GM23338 (cell line): ENCODE data around the gene PLCD3. TPM values are rescaled to one million over a fixed set of nuclear protein-coding genes. Genes with fewer than 3 reads are reported as not detected.

ENCODE experiments used
- ATAC-seq: fragments of 200-7000 bp; cut with Tn5 transposase; 3 replicates; pipeline ENCODE4 v1.9.1; 2020
- DNase-seq: peaks from one replicate; pipeline ENCODE4 v3.0.0-alpha.2; 2015; ENCODE audit warnings: low spot score
- H2AFZ ChIP-seq: fragments of 200-600 bp; sonication (generic); 2 replicates; pipeline ENCODE4 v1.8.0; 2016; ENCODE audit warnings: antibody characterized with exemption, mild to moderate bottlenecking, moderate library complexity
- H3F3A ChIP-seq: fragments of 200-600 bp; sonication (generic); replicated peaks from 2 replicates; pipeline ENCODE4 v1.8.0; 2017; ENCODE audit warnings: antibody characterized with exemption, mixed run types, low read depth
- H3K27ac ChIP-seq: fragments of 200-600 bp; sonication (generic); 2 replicates; pipeline ENCODE4 v1.6.1; 2016; ENCODE audit warnings: low read depth
- H3K27me3 ChIP-seq: fragments of 200-600 bp; sonication (generic); 2 replicates; pipeline ENCODE4 v1.8.0; 2016; ENCODE audit warnings: mild to moderate bottlenecking, mixed run types, moderate library complexity; ENCODE audit not compliant: insufficient read depth
- H3K36me3 ChIP-seq: fragments of 200-600 bp; sonication (generic); 2 replicates; pipeline ENCODE4 v1.8.0; 2016; ENCODE audit warnings: mild to moderate bottlenecking; ENCODE audit not compliant: insufficient read depth
- H3K4me1 ChIP-seq: fragments of 200-600 bp; sonication (generic); 2 replicates; pipeline ENCODE4 v1.8.0; 2016; ENCODE audit warnings: mild to moderate bottlenecking, moderate library complexity; ENCODE audit not compliant: insufficient read depth
- H3K4me2 ChIP-seq: fragments of 200-600 bp; sonication (generic); 2 replicates; pipeline ENCODE4 v1.7.1; 2017; ENCODE audit warnings: mixed run types
- H3K4me3 ChIP-seq: fragments of 200-600 bp; sonication (generic); 2 replicates; pipeline ENCODE4 v1.6.1; 2016; ENCODE audit warnings: mixed run types
- H3K79me2 ChIP-seq: fragments of 200-600 bp; sonication (generic); replicated peaks from 2 replicates; pipeline ENCODE4 v1.8.0; 2017; ENCODE audit warnings: mild to moderate bottlenecking; ENCODE audit not compliant: insufficient read depth
- H3K9me2 ChIP-seq: fragments of 200-600 bp; sonication (generic); 2 replicates; pipeline ENCODE4 v1.8.0; 2017; ENCODE audit not compliant: insufficient read depth
- H4K20me1 ChIP-seq: fragments of 200-600 bp; sonication (generic); replicated peaks from 2 replicates; pipeline ENCODE4 v1.8.0; 2017; ENCODE audit warnings: mild to moderate bottlenecking; ENCODE audit not compliant: insufficient read depth
- H3K27ac Mint-ChIP-seq: 2 replicates; pipeline ENCODE4 v1.8.0; 2020; ENCODE audit warnings: inconsistent platforms, mild to moderate bottlenecking, moderate library complexity, mixed read lengths
- H3K27me3 Mint-ChIP-seq: 3 replicates; pipeline ENCODE4 v1.8.0; 2022; ENCODE audit warnings: low read depth, mild to moderate bottlenecking, moderate library complexity, mixed read lengths, inconsistent platforms; ENCODE audit not compliant: insufficient read depth, poor library complexity
- H3K36me3 Mint-ChIP-seq: 3 replicates; pipeline ENCODE4 v1.8.0; 2021; ENCODE audit warnings: low read depth, mild to moderate bottlenecking, inconsistent platforms, moderate library complexity, mixed read lengths
- H3K4me1 Mint-ChIP-seq: 3 replicates; pipeline ENCODE4 v1.8.0; 2020; ENCODE audit warnings: mild to moderate bottlenecking, inconsistent platforms, mixed read lengths
- H3K4me3 Mint-ChIP-seq: 3 replicates; pipeline ENCODE4 v1.8.0; 2021; ENCODE audit warnings: moderate library complexity, mild to moderate bottlenecking, inconsistent platforms, mixed read lengths
- H3K9me3 Mint-ChIP-seq: 3 replicates; pipeline ENCODE4 v1.8.0; 2020; ENCODE audit warnings: moderate library complexity, mild to moderate bottlenecking, inconsistent platforms, mixed read lengths
- CREB1 ChIP-seq: fragments of 250-450 bp; sonication (Bioruptor Pico); IDR thresholded peaks from 2 replicates; pipeline ENCODE4 v1.5.0; 2020; ENCODE audit warnings: low read depth, mild to moderate bottlenecking, moderate library complexity
- EZH2 ChIP-seq: fragments of 200-600 bp; sonication (generic); IDR thresholded peaks from one replicate; pipeline ENCODE4 v1.8.0; 2017; ENCODE audit warnings: antibody characterized with exemption, mild to moderate bottlenecking, low read depth; ENCODE audit not compliant: unreplicated experiment
- EZH2phosphoT487 ChIP-seq: fragments of 200-600 bp; sonication (generic); IDR thresholded peaks from one replicate; pipeline ENCODE4 v1.8.1; 2018; ENCODE audit warnings: antibody characterized with exemption; ENCODE audit not compliant: unreplicated experiment
- JUNB ChIP-seq: IDR thresholded peaks from one replicate; pipeline ENCODE4 v1.6.1; 2016; ENCODE audit warnings: antibody characterized with exemption; ENCODE audit not compliant: unreplicated experiment
- NANOG ChIP-seq: IDR thresholded peaks from 2 replicates; pipeline ENCODE4 v1.6.1; 2016; ENCODE audit warnings: antibody characterized with exemption, borderline replicate concordance
- POLR2AphosphoS5 ChIP-seq: IDR thresholded peaks from 2 replicates; pipeline ENCODE4 v1.6.1; 2016; ENCODE audit warnings: antibody characterized with exemption, low read depth
- STAT1 ChIP-seq: IDR thresholded peaks from one replicate; pipeline ENCODE4 v1.6.1; 2016; ENCODE audit warnings: antibody characterized with exemption; ENCODE audit not compliant: unreplicated experiment
- ZNF114 ChIP-seq: fragments of 250-450 bp; sonication (Bioruptor Pico); IDR thresholded peaks from 2 replicates; pipeline ENCODE4 v1.5.0; 2020; ENCODE audit warnings: mild to moderate bottlenecking, moderate library complexity
- ZNF331 ChIP-seq: fragments of 250-450 bp; sonication (Bioruptor Pico); IDR thresholded peaks from 2 replicates; pipeline ENCODE4 v1.5.0; 2020; ENCODE audit warnings: low read depth, mild to moderate bottlenecking, moderate library complexity
- polyA plus RNA-seq: library from polyadenylated mRNA; unstranded; fragments of >200 nt; fragmentation: Nextera tagmentation; extraction: Ambion mirVana; gene quantifications from 2 replicates; pipeline ENCODE4 v1.2.1, GENCODE V29; 2016
- total RNA-seq: library from RNA; depleted of rRNA; stranded (reverse); fragments of >200 nt; shearing (Covaris generic); gene quantifications from 2 replicates; pipeline ENCODE4 v1.2.3, GENCODE V29; 2014
- TF ChIP-seq, protein P1 (sequence below): fragments of 250-450 bp; sonication (Bioruptor Pico); IDR thresholded peaks from 2 replicates; pipeline ENCODE4 v1.5.0; 2020; ENCODE audit warnings: mild to moderate bottlenecking, moderate library complexity
- TF ChIP-seq, protein P2 (sequence below): IDR thresholded peaks from 2 replicates; pipeline ENCODE4 v1.6.1; 2016; ENCODE audit warnings: antibody characterized with exemption
- TF ChIP-seq, protein P3 (sequence below), 2 experiments: fragments of 200-600 bp in 1 of 2; sonication (generic) in 1 of 2; conservative IDR thresholded peaks; 2 replicates each; pipeline versions ENCODE4 v1.5.1 to v1.6.1; 2016 to 2017; ENCODE audit warnings: antibody characterized with exemption in 2 of 2, low read depth in 2 of 2, mild to moderate bottlenecking in 2 of 2, moderate library complexity in 1 of 2
- TF ChIP-seq, protein P4 (sequence below): IDR thresholded peaks from one replicate; pipeline ENCODE4 v1.6.1; 2018; ENCODE audit warnings: antibody characterized with exemption; ENCODE audit not compliant: unreplicated experiment

The PLCD3 gene
- total and polyA plus RNA-seq, 2 experiments from 2014 or later = 3.0 to 32.1 TPM

DNA sequence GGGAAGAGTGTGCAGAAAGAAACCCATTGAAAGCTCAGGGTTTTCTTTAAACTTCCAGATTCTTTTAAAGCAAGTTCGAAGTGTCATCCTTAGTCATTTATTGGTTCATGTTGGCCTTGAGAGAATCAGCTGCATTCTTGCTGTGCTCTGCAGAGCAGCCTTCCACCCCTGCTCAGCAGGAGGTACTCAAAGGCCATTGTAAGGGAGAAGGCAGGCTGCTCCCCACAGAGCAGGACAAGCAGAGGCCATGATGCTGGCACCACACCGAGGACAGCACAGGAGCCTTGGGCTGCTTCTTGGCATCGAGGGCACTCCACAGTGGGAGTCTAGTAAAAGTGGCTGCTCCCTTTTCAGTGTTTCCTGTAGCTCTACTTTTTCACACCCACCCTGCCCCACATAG is 41.6 kb downstream of the PLCD3 start:
- no peaks in the 10 kb centered on the region for H3K4me1 ChIP-seq
- DNase-seq = no peak
- Mint-ChIP-seq H3K9me3 (no peaks in the 10 kb centered on the region), H3K27me3 (no peaks in the 10 kb centered on the region), H3K27ac (peak overlapping the region; percentile 61), H3K4me3 (no peak overlapping the region), H3K36me3 (peaks cover 77% of the 10 kb centered on the region), H3K4me1 (peaks cover 8% of the 10 kb centered on the region)
- peak overlapping the region; percentile 43; the same call in 1 of the 2 replicates for H3K4me2 ChIP-seq
- no peaks in the 10 kb centered on the region for H3K27me3 ChIP-seq
- no peak overlapping the region for H3K4me3 ChIP-seq
- H3K79me2 ChIP-seq = no peaks in the 10 kb centered on the region
- H3F3A ChIP-seq = peaks cover 4% of the 10 kb centered on the region; the same call in 1 of the 2 replicates
- ATAC-seq = peak; percentile 91
- H3K36me3 ChIP-seq = peaks cover 40% of the 10 kb centered on the region
- H2AFZ ChIP-seq = no peak overlapping the region
- H3K9me2 ChIP-seq = no peaks in the 10 kb centered on the region
- peaks cover 15% of the 10 kb centered on the region for H4K20me1 ChIP-seq
- TF ChIP-seq EZH2phosphoT487 = no peak
- TF ChIP-seq, protein P1, sequence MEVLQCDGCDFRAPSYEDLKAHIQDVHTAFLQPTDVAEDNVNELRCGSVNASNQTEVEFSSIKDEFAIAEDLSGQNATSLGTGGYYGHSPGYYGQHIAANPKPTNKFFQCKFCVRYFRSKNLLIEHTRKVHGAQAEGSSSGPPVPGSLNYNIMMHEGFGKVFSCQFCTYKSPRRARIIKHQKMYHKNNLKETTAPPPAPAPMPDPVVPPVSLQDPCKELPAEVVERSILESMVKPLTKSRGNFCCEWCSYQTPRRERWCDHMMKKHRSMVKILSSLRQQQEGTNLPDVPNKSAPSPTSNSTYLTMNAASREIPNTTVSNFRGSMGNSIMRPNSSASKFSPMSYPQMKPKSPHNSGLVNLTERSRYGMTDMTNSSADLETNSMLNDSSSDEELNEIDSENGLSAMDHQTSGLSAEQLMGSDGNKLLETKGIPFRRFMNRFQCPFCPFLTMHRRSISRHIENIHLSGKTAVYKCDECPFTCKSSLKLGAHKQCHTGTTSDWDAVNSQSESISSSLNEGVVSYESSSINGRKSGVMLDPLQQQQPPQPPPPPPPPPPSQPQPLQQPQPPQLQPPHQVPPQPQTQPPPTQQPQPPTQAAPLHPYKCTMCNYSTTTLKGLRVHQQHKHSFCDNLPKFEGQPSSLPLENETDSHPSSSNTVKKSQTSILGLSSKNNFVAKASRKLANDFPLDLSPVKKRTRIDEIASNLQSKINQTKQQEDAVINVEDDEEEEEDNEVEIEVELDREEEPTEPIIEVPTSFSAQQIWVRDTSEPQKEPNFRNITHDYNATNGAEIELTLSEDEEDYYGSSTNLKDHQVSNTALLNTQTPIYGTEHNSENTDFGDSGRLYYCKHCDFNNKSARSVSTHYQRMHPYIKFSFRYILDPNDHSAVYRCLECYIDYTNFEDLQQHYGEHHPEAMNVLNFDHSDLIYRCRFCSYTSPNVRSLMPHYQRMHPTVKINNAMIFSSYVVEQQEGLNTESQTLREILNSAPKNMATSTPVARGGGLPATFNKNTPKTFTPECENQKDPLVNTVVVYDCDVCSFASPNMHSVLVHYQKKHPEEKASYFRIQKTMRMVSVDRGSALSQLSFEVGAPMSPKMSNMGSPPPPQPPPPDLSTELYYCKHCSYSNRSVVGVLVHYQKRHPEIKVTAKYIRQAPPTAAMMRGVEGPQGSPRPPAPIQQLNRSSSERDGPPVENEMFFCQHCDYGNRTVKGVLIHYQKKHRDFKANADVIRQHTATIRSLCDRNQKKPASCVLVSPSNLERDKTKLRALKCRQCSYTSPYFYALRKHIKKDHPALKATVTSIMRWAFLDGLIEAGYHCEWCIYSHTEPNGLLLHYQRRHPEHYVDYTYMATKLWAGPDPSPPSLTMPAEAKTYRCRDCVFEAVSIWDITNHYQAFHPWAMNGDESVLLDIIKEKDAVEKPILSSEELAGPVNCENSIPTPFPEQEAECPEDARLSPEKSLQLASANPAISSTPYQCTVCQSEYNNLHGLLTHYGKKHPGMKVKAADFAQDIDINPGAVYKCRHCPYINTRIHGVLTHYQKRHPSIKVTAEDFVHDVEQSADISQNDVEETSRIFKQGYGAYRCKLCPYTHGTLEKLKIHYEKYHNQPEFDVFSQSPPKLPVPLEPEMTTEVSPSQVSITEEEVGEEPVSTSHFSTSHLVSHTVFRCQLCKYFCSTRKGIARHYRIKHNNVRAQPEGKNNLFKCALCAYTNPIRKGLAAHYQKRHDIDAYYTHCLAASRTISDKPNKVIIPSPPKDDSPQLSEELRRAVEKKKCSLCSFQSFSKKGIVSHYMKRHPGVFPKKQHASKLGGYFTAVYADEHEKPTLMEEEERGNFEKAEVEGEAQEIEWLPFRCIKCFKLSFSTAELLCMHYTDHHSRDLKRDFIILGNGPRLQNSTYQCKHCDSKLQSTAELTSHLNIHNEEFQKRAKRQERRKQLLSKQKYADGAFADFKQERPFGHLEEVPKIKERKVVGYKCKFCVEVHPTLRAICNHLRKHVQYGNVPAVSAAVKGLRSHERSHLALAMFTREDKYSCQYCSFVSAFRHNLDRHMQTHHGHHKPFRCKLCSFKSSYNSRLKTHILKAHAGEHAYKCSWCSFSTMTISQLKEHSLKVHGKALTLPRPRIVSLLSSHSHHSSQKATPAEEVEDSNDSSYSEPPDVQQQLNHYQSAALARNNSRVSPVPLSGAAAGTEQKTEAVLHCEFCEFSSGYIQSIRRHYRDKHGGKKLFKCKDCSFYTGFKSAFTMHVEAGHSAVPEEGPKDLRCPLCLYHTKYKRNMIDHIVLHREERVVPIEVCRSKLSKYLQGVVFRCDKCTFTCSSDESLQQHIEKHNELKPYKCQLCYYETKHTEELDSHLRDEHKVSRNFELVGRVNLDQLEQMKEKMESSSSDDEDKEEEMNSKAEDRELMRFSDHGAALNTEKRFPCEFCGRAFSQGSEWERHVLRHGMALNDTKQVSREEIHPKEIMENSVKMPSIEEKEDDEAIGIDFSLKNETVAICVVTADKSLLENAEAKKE (CRISPR knock-in tag) = no peak
- TF ChIP-seq, protein P2, sequence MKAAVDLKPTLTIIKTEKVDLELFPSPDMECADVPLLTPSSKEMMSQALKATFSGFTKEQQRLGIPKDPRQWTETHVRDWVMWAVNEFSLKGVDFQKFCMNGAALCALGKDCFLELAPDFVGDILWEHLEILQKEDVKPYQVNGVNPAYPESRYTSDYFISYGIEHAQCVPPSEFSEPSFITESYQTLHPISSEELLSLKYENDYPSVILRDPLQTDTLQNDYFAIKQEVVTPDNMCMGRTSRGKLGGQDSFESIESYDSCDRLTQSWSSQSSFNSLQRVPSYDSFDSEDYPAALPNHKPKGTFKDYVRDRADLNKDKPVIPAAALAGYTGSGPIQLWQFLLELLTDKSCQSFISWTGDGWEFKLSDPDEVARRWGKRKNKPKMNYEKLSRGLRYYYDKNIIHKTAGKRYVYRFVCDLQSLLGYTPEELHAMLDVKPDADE = no peak
- TF ChIP-seq, protein P3, sequence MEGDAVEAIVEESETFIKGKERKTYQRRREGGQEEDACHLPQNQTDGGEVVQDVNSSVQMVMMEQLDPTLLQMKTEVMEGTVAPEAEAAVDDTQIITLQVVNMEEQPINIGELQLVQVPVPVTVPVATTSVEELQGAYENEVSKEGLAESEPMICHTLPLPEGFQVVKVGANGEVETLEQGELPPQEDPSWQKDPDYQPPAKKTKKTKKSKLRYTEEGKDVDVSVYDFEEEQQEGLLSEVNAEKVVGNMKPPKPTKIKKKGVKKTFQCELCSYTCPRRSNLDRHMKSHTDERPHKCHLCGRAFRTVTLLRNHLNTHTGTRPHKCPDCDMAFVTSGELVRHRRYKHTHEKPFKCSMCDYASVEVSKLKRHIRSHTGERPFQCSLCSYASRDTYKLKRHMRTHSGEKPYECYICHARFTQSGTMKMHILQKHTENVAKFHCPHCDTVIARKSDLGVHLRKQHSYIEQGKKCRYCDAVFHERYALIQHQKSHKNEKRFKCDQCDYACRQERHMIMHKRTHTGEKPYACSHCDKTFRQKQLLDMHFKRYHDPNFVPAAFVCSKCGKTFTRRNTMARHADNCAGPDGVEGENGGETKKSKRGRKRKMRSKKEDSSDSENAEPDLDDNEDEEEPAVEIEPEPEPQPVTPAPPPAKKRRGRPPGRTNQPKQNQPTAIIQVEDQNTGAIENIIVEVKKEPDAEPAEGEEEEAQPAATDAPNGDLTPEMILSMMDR (conservative IDR thresholded peaks at IDR 0.05; ENCODE audit: low read depth in 2 of 2) = no peak
- TF ChIP-seq JUNB = no peak
- TF ChIP-seq POLR2AphosphoS5 = no peak
- TF ChIP-seq ZNF331 (CRISPR knock-in tag) = no peak
- no peak for TF ChIP-seq NANOG
- TF ChIP-seq CREB1 (CRISPR knock-in tag) = no peak
- no peak for TF ChIP-seq ZNF114 (CRISPR knock-in tag)
- no peak for TF ChIP-seq STAT1
- no peak for TF ChIP-seq EZH2
- TF ChIP-seq, protein P4, sequence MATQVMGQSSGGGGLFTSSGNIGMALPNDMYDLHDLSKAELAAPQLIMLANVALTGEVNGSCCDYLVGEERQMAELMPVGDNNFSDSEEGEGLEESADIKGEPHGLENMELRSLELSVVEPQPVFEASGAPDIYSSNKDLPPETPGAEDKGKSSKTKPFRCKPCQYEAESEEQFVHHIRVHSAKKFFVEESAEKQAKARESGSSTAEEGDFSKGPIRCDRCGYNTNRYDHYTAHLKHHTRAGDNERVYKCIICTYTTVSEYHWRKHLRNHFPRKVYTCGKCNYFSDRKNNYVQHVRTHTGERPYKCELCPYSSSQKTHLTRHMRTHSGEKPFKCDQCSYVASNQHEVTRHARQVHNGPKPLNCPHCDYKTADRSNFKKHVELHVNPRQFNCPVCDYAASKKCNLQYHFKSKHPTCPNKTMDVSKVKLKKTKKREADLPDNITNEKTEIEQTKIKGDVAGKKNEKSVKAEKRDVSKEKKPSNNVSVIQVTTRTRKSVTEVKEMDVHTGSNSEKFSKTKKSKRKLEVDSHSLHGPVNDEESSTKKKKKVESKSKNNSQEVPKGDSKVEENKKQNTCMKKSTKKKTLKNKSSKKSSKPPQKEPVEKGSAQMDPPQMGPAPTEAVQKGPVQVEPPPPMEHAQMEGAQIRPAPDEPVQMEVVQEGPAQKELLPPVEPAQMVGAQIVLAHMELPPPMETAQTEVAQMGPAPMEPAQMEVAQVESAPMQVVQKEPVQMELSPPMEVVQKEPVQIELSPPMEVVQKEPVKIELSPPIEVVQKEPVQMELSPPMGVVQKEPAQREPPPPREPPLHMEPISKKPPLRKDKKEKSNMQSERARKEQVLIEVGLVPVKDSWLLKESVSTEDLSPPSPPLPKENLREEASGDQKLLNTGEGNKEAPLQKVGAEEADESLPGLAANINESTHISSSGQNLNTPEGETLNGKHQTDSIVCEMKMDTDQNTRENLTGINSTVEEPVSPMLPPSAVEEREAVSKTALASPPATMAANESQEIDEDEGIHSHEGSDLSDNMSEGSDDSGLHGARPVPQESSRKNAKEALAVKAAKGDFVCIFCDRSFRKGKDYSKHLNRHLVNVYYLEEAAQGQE = no peak
- H3K27ac ChIP-seq = no peak overlapping the region
